ENCODE results near the gene ZSCAN21.
"Not testable (repeated sequence)": the region's sequence is repeated elsewhere in the genome, so short reads cannot be mapped to it uniquely, and the experiment has no call there.

ZSCAN21 gene

GRCh38 chr7:100049441-100050291 is at the start of gene ZSCAN21:
TSS of gene ZSCAN21 (plus strand) at chr7:100049774. CDS start at chr7:100057007, 7,233 bp downstream.
- peak; percentile 86 to 94 (median 89) for DNase-seq

- no peak for DNase-seq
Observed at GRCh38 chr7:100000239-100000638, 49.3 kb upstream of the ZSCAN21 start.

GRCh38 chr7:100003711-100004661 is 45.6 kb upstream of the ZSCAN21 start:
- no peak for DNase-seq

GRCh38 chr7:100007887-100008286 is 41.7 kb upstream of the ZSCAN21 start:
- DNase-seq: no peak

- no peak for DNase-seq
Observed at GRCh38 chr7:100008525-100008924, 41.0 kb upstream of the ZSCAN21 start.

GRCh38 chr7:100009952-100010351 is 39.6 kb upstream of the ZSCAN21 start:
- not testable (repeated sequence) for DNase-seq

GRCh38 chr7:100010901-100011300 is 38.7 kb upstream of the ZSCAN21 start:
- no peak for DNase-seq

- no peak for DNase-seq
Observed at GRCh38 chr7:100011516-100011915, 38.1 kb upstream of the ZSCAN21 start.

- DNase-seq: not testable (repeated sequence)
Observed at GRCh38 chr7:100012385-100013327, 36.9 kb upstream of the ZSCAN21 start.

GRCh38 chr7:100013328-100013676 is 36.3 kb upstream of the ZSCAN21 start:
- DNase-seq: no peak

- peak; percentile 96 to 98 (median 97) for DNase-seq
Observed at GRCh38 chr7:100015232-100016214, 34.1 kb upstream of the ZSCAN21 start, which contains the start of gene ZKSCAN1. TSS of gene ZKSCAN1 (plus strand) at chr7:100015596. CDS start at chr7:100023507, 7,911 bp downstream.

- DNase-seq: peak in 2 of 3 donors; percentile 19 to 23
Observed at GRCh38 chr7:100016215-100016901, 33.2 kb upstream of the ZSCAN21 start.

GRCh38 chr7:100017300-100017699 is 32.3 kb upstream of the ZSCAN21 start:
- DNase-seq: no peak

- DNase-seq: no peak
Observed at GRCh38 chr7:100017875-100018274, 31.7 kb upstream of the ZSCAN21 start.

GRCh38 chr7:100019908-100020307 is 29.7 kb upstream of the ZSCAN21 start:
- no peak for DNase-seq

GRCh38 chr7:100021297-100021696 is 28.3 kb upstream of the ZSCAN21 start:
- DNase-seq: peak; percentile 41 to 72 (median 63)

GRCh38 chr7:100022621-100023020 is 27.0 kb upstream of the ZSCAN21 start:
- no peak for DNase-seq

GRCh38 chr7:100023526-100023925 is 26.0 kb upstream of the ZSCAN21 start:
- DNase-seq: no peak

GRCh38 chr7:100024020-100024619 is 25.5 kb upstream of the ZSCAN21 start:
- no peak for DNase-seq

- DNase-seq: no peak
Observed at GRCh38 chr7:100027197-100027596, 22.4 kb upstream of the ZSCAN21 start.

All from suppressor macrophage treated with lipopolysaccharide for 1 hour (primary cell).